Dermis microvascular lymphatic vessel endothelial cell (primary cell): Measurements from ENCODE around the gene HIF3A. TPM values are rescaled to one million over a fixed set of nuclear protein-coding genes. Genes with fewer than 3 reads are reported as not detected.
"Not testable (repeated sequence)": the region's sequence is repeated elsewhere in the genome, so short reads cannot be mapped to it uniquely, and the experiment has no call there.

Source experiments
- DNase-seq, 2 donors: peaks; one replicate each; pipeline versions ENCODE4 v3.0.0 to v3.0.0-alpha.2; 2010; ENCODE audit warnings: low read depth in 2 of 2
- total RNA-seq: library from RNA; depleted of rRNA; stranded (reverse); fragments of >200 nt; gene quantifications from 2 replicates; pipeline ENCODE4 v1.2.1, GENCODE V29; 2014

Gene HIF3A
- total RNA-seq, 1 donor from 2014 or later: 11.9 TPM

DNA sequence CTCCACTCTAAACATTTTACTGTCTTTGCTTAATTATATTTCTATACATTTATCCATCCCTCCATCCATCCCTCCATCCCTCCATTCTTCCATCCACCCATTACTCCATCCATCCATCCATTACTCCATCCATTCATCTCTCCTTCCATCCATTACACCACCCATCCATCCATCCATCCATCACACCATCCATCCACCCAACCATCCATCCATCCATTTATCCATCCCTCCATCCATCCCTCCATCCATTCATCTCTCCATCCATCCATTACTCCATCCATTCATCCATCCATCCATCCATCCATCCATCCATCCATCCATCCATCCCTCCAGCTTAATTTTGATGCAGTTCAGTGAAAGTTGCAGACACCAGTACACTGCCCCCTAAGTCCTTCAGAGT lies 5.0 kb upstream of the HIF3A start:
- DNase-seq: no peak

DNA sequence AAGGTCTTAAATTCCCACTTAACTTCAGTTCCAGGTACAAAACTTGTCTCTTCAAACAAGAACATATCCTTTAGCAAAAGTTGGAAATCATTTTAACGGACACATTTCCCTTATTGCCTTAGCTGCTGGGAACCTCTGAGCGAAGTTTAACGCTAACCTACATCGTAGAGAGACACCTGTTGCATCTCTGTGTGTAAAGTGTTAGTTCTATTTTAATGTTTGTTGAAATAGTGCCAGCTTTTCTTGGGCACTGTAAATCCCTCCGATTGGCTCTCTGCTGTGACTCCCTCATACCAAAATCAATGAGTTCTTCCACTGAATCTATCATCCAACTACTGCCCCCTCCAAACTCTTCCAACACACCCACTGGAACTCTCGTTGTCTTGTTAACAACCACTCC lies 2.3 kb upstream of the HIF3A start:
- no peak for DNase-seq

DNA sequence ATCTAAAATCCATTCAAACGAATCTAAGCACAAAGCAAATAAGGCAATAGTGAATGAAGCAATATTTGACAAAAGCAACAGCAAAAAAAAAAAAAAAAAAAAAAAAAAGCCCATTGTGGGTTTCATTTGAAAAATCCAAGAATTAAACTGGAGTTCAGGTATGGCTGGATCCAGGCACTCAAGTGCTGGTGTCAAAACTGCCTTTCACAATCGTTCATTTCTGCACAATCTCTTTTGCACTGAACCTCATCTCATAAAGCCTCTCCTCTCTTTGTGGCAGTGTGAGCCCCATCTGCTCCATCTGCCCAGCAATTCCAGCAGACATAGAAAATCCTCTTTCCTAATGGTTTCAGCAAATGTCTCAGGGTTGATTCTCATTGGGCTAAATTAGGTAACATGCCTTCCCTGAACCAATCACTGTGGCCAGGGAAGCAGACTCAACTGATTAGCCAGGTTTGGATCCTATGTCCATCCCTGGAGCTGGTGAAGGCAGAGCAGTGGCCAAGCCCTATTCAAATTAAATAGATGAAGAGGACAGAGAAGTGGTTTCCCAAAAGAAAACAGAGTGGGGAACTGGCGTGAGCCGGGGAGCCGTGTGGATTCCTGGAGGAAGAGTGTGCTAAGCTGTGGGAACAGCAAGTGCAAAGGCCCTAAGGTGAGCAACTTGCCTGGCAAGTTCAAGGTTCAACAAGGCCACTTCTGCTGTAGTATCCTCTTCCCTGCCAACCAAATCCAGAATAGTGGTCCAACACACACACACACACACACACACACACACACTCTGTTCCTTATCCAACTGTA lies 1.2 kb upstream of the HIF3A start:
- no peak for DNase-seq

DNA sequence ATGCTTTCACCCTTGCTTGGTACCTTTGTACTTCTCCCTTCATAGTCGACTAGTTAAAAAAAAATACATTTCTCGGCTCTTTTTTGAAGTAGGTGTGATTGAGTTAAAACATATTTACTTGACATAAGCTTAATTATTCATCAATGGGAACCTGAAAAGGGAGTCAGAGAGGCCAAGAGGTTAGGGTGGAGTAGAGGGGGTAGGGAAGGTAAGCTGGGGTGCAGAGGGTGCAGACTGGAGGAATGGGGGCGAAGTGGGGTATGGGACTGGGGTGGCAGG lies 701 bp upstream of the HIF3A start:
- no peak for DNase-seq

- peak in 1 of 2 donors; percentile 60 for DNase-seq
Measured at GRCh38 chr19:46297700-46298478, 1.0 kb downstream of the HIF3A start.

- peak in 1 of 2 donors; percentile 7 for DNase-seq
Measured at GRCh38 chr19:46298479-46299003, 1.7 kb downstream of the HIF3A start.

DNA sequence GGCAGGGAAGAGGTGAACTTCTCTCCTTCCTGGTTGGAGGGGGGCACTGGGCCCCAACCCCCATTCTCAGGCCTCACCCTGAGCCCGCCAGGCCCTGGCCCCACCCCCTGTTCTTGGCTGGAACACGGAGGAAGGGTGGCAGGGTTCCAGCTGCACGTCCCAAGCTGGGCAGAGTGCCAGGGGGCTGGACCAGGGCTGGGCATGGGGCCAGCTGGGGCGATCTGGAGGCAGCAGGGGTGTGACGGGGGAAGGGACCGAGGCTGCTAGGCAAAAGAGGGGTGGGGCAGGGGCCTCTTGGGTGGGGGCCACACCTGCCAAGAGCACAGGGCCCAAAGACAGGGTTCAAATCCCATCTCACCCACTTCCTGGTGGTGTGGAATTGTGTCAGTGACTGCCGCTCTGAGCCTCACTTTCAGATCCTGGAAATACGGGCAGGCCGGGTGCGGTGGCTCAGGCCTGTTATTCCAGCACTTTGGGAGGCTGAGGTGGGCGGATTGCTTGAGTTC lies 2.2 kb downstream of the HIF3A start:
- DNase-seq: peak; percentile 80 to 92

- no peak for DNase-seq
Measured at GRCh38 chr19:46299695-46300094, 2.9 kb downstream of the HIF3A start.

DNA sequence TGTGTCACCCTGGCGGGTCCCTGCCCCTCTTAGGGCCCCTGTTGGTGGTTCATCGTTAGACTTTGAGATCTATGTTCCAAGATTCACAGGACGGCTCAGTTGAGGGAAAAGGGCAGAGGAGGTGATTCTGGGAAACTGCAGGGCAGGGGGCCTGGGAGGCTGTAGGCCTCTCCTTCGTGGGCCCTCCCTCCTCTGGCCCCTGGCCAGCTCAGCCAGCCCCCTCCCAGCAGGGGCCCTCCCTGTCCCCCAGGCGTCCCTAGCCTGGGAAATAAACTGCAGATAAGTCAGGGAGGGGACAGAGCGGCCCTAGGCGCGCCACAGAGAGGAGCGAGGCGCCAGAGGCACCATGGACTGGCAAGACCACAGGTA lies 6.5 kb downstream of the HIF3A start:
- DNase-seq: no peak

- DNase-seq: peak in 1 of 2 donors; percentile 29
Measured at GRCh38 chr19:46303691-46304397, 7.0 kb downstream of the HIF3A start.

- no peak for DNase-seq
Measured at GRCh38 chr19:46306501-46306900, 9.7 kb downstream of the HIF3A start.

DNA sequence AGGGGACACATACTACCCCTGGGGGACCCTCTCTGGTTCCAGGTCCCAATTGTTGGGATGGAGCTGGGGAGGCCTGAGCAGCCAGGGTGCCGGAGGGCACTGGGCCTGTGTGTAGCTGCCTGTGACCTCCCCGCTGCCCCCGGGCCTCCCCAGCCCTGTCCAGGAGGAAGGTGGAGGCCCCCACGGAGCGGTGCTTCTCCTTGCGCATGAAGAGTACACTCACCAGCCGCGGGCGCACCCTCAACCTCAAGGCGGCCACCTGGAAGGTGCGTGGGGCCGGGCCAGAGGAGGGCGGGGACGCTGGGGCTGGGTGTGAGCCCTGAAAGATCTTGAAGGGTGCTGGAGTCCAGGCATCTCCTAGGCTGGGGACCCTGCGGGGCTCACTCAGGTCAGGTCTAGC lies 11.7 kb downstream of the HIF3A start:
- no peak for DNase-seq

- DNase-seq: no peak
Measured at GRCh38 chr19:46309056-46309455, 12.2 kb downstream of the HIF3A start.

GRCh38 chr19:46311444-46311843 lies 14.6 kb downstream of the HIF3A start:
- DNase-seq: no peak

GRCh38 chr19:46313540-46314469 lies 17.0 kb downstream of the HIF3A start:
- DNase-seq: not testable (repeated sequence)

DNA sequence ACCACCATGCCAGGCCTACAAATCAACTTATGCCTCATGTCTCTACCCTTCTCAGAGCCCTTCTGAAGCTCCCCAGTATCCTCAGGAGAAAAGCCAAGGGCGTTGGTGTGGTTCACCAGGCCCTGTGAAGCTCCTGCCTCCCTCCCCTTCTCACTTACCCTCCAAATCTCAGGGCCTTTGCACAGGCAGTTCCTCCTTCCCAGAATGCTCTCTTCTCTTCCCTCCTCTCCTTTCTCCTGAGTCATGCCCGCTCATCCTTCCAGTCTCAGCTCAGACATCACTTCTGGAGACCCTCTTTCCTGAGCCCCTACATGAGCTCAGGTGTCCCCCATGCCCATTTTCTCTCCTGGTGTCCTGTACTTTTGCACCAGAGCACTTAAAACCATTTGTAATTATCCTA lies 20.5 kb downstream of the HIF3A start:
- DNase-seq: no peak

GRCh38 chr19:46319613-46320012 lies 22.8 kb downstream of the HIF3A start:
- no peak for DNase-seq

GRCh38 chr19:46320559-46320958 lies 23.7 kb downstream of the HIF3A start:
- no peak for DNase-seq

DNA sequence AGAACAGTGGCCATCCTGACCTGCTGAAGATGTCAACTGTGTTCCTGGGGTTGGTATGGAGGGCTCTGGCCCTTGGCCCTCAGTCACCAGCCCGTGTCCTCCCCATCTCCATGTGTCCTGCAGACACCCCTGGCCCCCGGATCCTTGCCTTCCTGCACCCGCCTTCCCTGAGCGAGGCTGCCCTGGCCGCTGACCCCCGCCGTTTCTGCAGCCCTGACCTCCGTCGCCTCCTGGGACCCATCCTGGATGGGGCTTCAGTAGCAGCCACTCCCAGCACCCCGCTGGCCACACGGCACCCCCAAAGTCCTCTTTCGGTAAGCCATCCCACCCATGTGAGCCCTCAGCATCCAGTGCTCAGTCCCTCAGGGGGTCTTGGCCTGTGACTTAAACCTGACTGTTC lies 24.8 kb downstream of the HIF3A start:
- no peak for DNase-seq

DNA sequence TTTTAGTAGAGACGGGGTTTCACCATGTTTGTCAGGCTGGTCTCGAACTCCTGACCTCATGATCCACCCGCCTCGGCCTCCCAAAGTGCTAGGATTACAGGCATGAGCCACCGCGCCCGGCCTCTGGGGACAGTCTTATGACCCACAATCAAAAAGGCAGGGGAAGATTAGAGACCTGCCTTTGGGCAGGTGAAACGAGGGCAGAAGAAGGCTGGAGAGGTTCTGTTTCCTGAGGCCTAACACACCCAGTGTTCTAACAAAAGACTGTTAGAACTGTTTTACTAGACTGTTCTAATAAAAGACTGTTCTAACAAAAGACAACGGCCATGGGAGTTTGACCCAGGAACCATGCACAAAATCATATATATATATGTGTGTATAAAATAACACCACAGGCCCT lies 26.4 kb downstream of the HIF3A start:
- DNase-seq: not testable (repeated sequence)

DNA sequence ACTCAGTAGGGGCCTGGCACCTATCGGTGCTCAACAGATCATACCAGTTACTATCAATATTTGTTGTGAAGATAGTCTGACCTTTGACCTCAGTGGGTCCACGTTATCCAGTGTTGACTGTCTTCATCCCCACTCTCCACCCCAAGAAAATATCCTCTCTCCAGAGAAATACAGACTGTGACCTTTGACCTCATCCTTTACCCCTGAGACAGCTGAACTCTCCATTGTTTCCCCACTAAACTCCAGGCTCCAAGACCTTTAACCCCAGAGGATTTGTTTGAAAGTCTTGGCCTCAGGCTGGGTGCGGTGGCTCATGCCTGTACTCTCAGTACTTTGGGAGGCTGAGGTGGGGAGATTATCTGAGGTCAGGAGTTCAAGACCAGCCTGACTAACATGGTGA lies 27.4 kb downstream of the HIF3A start:
- DNase-seq: no peak
